Hepatocyte (in vitro differentiated cells): ENCODE measurements around the gene MMD. TPM values are rescaled to one million over a fixed set of nuclear protein-coding genes. Genes with fewer than 3 reads are reported as not detected.
"Not testable (repeated sequence)": the region's sequence is repeated elsewhere in the genome, so short reads cannot be mapped to it uniquely, and the experiment has no call there.

Experiments
- DNase-seq: peaks from one replicate; pipeline ENCODE4 v3.0.0-alpha.2; 2016; ENCODE audit warnings: low spot score
- H2AFZ ChIP-seq: fragments of 200-600 bp; sonication (generic); 2 replicates; pipeline ENCODE4 v1.6.0; 2016; ENCODE audit warnings: antibody characterized with exemption, mild to moderate bottlenecking
- H3K27ac ChIP-seq: fragments of 200-600 bp; sonication (generic); 2 replicates; pipeline ENCODE4 v1.5.1; 2016; ENCODE audit warnings: mild to moderate bottlenecking
- H3K27me3 ChIP-seq: fragments of 200-600 bp; sonication (generic); 2 replicates; pipeline ENCODE4 v1.6.1; 2016
- H3K36me3 ChIP-seq: fragments of 200-600 bp; sonication (generic); replicated peaks from 2 replicates; pipeline ENCODE4 v1.5.1; 2016; ENCODE audit warnings: low read depth; ENCODE audit not compliant: insufficient read depth
- H3K4me1 ChIP-seq: fragments of 200-600 bp; sonication (generic); 2 replicates; pipeline ENCODE4 v1.5.1; 2016; ENCODE audit warnings: mild to moderate bottlenecking, moderate library complexity; ENCODE audit not compliant: insufficient read depth
- H3K4me2 ChIP-seq: fragments of 200-600 bp; sonication (generic); 2 replicates; pipeline ENCODE4 v1.6.0; 2016
- H3K4me3 ChIP-seq: fragments of 200-600 bp; sonication (generic); 2 replicates; pipeline ENCODE4 v1.5.1; 2016; ENCODE audit warnings: mild to moderate bottlenecking
- H3K79me2 ChIP-seq: fragments of 200-600 bp; sonication (generic); 2 replicates; pipeline ENCODE4 v1.6.0; 2017; ENCODE audit warnings: mild to moderate bottlenecking
- H3K9me2 ChIP-seq: fragments of 200-600 bp; sonication (generic); replicated peaks from 2 replicates; pipeline ENCODE4 v1.6.0; 2017; ENCODE audit warnings: mild to moderate bottlenecking; ENCODE audit not compliant: insufficient read depth
- H3K9me3 ChIP-seq: fragments of 200-600 bp; sonication (generic); 2 replicates; pipeline ENCODE4 v1.5.1; 2016; ENCODE audit warnings: low read depth, mild to moderate bottlenecking
- H4K20me1 ChIP-seq: fragments of 200-600 bp; sonication (generic); 2 replicates; pipeline ENCODE4 v1.6.0; 2016; ENCODE audit warnings: mild to moderate bottlenecking; ENCODE audit not compliant: insufficient read depth, poor library complexity, severe bottlenecking
- CTCF ChIP-seq: fragments of 200-600 bp; sonication (generic); IDR thresholded peaks from 2 replicates; pipeline ENCODE4 v1.5.1; 2016; ENCODE audit warnings: antibody characterized with exemption, mild to moderate bottlenecking; ENCODE audit not compliant: poor library complexity
- EZH2 ChIP-seq: fragments of 200-600 bp; sonication (generic); IDR thresholded peaks from 2 replicates; pipeline ENCODE4 v1.6.1; 2016; ENCODE audit warnings: antibody characterized with exemption, mild to moderate bottlenecking, borderline replicate concordance
- EZH2phosphoT487 ChIP-seq: fragments of 200-600 bp; sonication (generic); IDR thresholded peaks from one replicate; pipeline ENCODE4 v1.6.1; 2018; ENCODE audit warnings: antibody characterized with exemption, mild to moderate bottlenecking, low read depth, moderate library complexity; ENCODE audit not compliant: unreplicated experiment, severe bottlenecking
- WGBS: methylation state at CpG from one replicate; pipeline ENCODE4 v1.1.6; 2016; ENCODE audit warnings: low lambda C conversion rate; ENCODE audit errors: missing lambda C conversion rate; 5-methylcytosine and 5-hydroxymethylcytosine counted together
- polyA plus RNA-seq: library from polyadenylated mRNA; unstranded; fragments of >200 nt; fragmentation: Nextera tagmentation; extraction: Ambion mirVana; gene quantifications from 2 replicates; pipeline ENCODE4 v1.2.1, GENCODE V29; 2016
- total RNA-seq: library from RNA; depleted of rRNA; stranded (reverse); fragments of >200 nt; gene quantifications from 2 replicates; pipeline ENCODE4 v1.2.3, GENCODE V29; 2014

Gene MMD
- total and polyA plus RNA-seq, 2 experiments from 2014 or later: 26.9 to 29.5 TPM

GRCh38 chr17:55426851-55427586 lies 5.4 kb upstream of the MMD start:
- H3K79me2 ChIP-seq: no peaks in the 10 kb centered on the region
- H3K27ac ChIP-seq: no peak overlapping the region
- 69% methylated on average over 2 of the region's 2 CpGs for WGBS
- H2AFZ ChIP-seq: no peak overlapping the region
- TF ChIP-seq EZH2phosphoT487: no peak
- no peak for TF ChIP-seq EZH2
- no peak for TF ChIP-seq CTCF
- H3K9me2 ChIP-seq: no peaks in the 10 kb centered on the region
- no peaks in the 10 kb centered on the region for H4K20me1 ChIP-seq
- H3K4me1 ChIP-seq: no peaks in the 10 kb centered on the region
- no peak overlapping the region for H3K4me3 ChIP-seq
- no peaks in the 10 kb centered on the region for H3K9me3 ChIP-seq
- no peaks in the 10 kb centered on the region for H3K36me3 ChIP-seq
- no peaks in the 10 kb centered on the region for H3K27me3 ChIP-seq
- DNase-seq: no peak
- no peak overlapping the region for H3K4me2 ChIP-seq

GRCh38 chr17:55424893-55425540 lies 3.4 kb upstream of the MMD start:
- no peak overlapping the region for H3K27ac ChIP-seq
- H3K9me2 ChIP-seq: no peaks in the 10 kb centered on the region
- no peak for TF ChIP-seq EZH2phosphoT487
- TF ChIP-seq CTCF: no peak
- no peak for TF ChIP-seq EZH2
- no peaks in the 10 kb centered on the region for H3K9me3 ChIP-seq
- no peak for DNase-seq
- no peak overlapping the region for H2AFZ ChIP-seq
- H3K4me3 ChIP-seq: no peak overlapping the region
- H4K20me1 ChIP-seq: no peaks in the 10 kb centered on the region
- H3K4me1 ChIP-seq: peaks cover 4% of the 10 kb centered on the region
- H3K27me3 ChIP-seq: no peaks in the 10 kb centered on the region
- H3K36me3 ChIP-seq: no peaks in the 10 kb centered on the region
- H3K4me2 ChIP-seq: no peak overlapping the region
- WGBS: 71% methylated on average over 4 of the region's 4 CpGs
- H3K79me2 ChIP-seq: peaks cover 14% of the 10 kb centered on the region

GRCh38 chr17:55423535-55423934 lies 1.9 kb upstream of the MMD start:
- no peak for DNase-seq
- TF ChIP-seq EZH2 (no peak), CTCF (no peak), EZH2phosphoT487 (no peak)
- peaks cover 29% of the 10 kb centered on the region for H3K79me2 ChIP-seq
- H3K4me1 ChIP-seq: peaks cover 4% of the 10 kb centered on the region
- H3K4me3 ChIP-seq: no peak overlapping the region
- H3K9me3 ChIP-seq: no peaks in the 10 kb centered on the region
- H4K20me1 ChIP-seq: no peaks in the 10 kb centered on the region
- H3K27me3 ChIP-seq: no peaks in the 10 kb centered on the region
- WGBS: 67% methylated on average over 3 of the region's 3 CpGs
- no peaks in the 10 kb centered on the region for H3K9me2 ChIP-seq
- H3K36me3 ChIP-seq: no peaks in the 10 kb centered on the region
- H3K4me2 ChIP-seq: peak overlapping the region; percentile 22
- no peak overlapping the region for H2AFZ ChIP-seq
- H3K27ac ChIP-seq: no peak overlapping the region

- H3K4me3 ChIP-seq, H3K27me3 ChIP-seq, DNase-seq, H3K36me3 ChIP-seq, H3K9me2 ChIP-seq, H3K27ac ChIP-seq, H3K4me2 ChIP-seq, H3K4me1 ChIP-seq, H2AFZ ChIP-seq, H3K9me3 ChIP-seq, H4K20me1 ChIP-seq: not testable (repeated sequence)
- 81% methylated on average over 6 of the region's 6 CpGs for WGBS
- H3K79me2 ChIP-seq: peaks cover 35% of the 10 kb centered on the region
Measured at GRCh38 chr17:55422828-55423164, 1.2 kb upstream of the MMD start.
